Upper lobe of left lung (tissue), 6 donors: Measurements from ENCODE around the gene SEC23A. TPM values are rescaled to one million over a fixed set of nuclear protein-coding genes. Genes with fewer than 3 reads are reported as not detected.

Source experiments
- ATAC-seq, 2 donors: fragments of 200-7000 bp; cut with Tn5 transposase; one replicate each; pipeline ENCODE4 v1.9.1; 2022; ENCODE audit warnings: mild to moderate bottlenecking in 2 of 2, moderate library complexity in 2 of 2; ENCODE audit not compliant: low FRiP score in 2 of 2
- DNase-seq, 2 donors: peaks; one replicate each; pipeline ENCODE4 v3.0.0-alpha.2; 2019 to 2020
- H3K27ac ChIP-seq, 4 donors: fragments of 200-600 bp; sonication (generic); one replicate each; pipeline ENCODE4 v1.5.1; 2016 to 2019
- H3K27me3 ChIP-seq, 4 donors: fragments of 200-600 bp; sonication (generic); one replicate each; pipeline ENCODE4 v1.5.1; 2017 to 2019
- H3K36me3 ChIP-seq, 4 donors: fragments of 200-600 bp; sonication (generic); one replicate each; pipeline ENCODE4 v1.5.1; 2016 to 2019
- H3K4me1 ChIP-seq, 4 donors: fragments of 200-600 bp; sonication (generic); one replicate each; pipeline ENCODE4 v1.5.1; 2018 to 2019
- H3K4me3 ChIP-seq, 4 donors: fragments of 200-600 bp; sonication (generic); one replicate each; pipeline ENCODE4 v1.5.1; 2017 to 2019; ENCODE audit warnings: mild to moderate bottlenecking in 2 of 4, moderate library complexity in 1 of 4
- H3K9me3 ChIP-seq, 4 donors: fragments of 200-600 bp; sonication (generic); one replicate each; pipeline ENCODE4 v1.5.1; 2018 to 2019
- CTCF ChIP-seq, 6 experiments: fragments of 450-650 bp in 4 of 6; fragments of 200-600 bp in 2 of 6; sonication (generic) in 2 of 6; IDR thresholded peaks; one replicate each; pipeline ENCODE4 v1.5.1; 2016 to 2019; ENCODE audit warnings: antibody characterized with exemption in 6 of 6
- EP300 ChIP-seq, 4 donors: sonication (generic); formaldehyde crosslinking; IDR thresholded peaks; one replicate each; pipeline ENCODE4 v1.5.1; 2017; ENCODE audit warnings: antibody characterized with exemption in 4 of 4, control low read depth in 2 of 4
- POLR2A ChIP-seq, 4 donors: fragments of 450-650 bp; IDR thresholded peaks; one replicate each; pipeline ENCODE4 v1.5.1; 2016 to 2017; ENCODE audit warnings: antibody characterized with exemption in 4 of 4, mild to moderate bottlenecking in 2 of 4
- POLR2AphosphoS5 ChIP-seq, 2 donors: sonication (generic); formaldehyde crosslinking; IDR thresholded peaks; one replicate each; pipeline ENCODE4 v1.5.1; 2017; ENCODE audit warnings: antibody characterized with exemption in 2 of 2
- WGBS, 2 donors: methylation state at CpG; one replicate each; pipeline ENCODE4 v1.1.5; 2017 to 2018; 5-methylcytosine and 5-hydroxymethylcytosine counted together
- total RNA-seq, 6 donors: library from RNA; depleted of rRNA in 4 of 6; stranded (reverse); fragments of >200 nt in 4 of 6; gene quantifications; one replicate each; pipeline versions ENCODE4 v1.1.0 to v1.2.1, GENCODE V29; 2016 to 2021
- donor health status: DM: no; HTN: no; CAD: no; lungs with moderate emphysema.
- donor health status: DM: no; HTN: yes; CAD: no; lungs with severe emphysema.

Gene SEC23A
- total RNA-seq, 6 donors from 2014 or later, result 32.5 to 70.4 (median 47.4) TPM

- TF ChIP-seq POLR2AphosphoS5 (IDR thresholded peaks at IDR 0.05) (no peak), CTCF (IDR thresholded peaks at IDR 0.05) (no peak), EP300 (IDR thresholded peaks at IDR 0.05) (no peak), POLR2A (IDR thresholded peaks at IDR 0.05) (no peak)
- no peak for DNase-seq
- ATAC-seq, result no peak
- no peak overlapping the region for H3K27ac ChIP-seq
- H3K4me3 ChIP-seq, result no peak overlapping the region
- H3K4me1 ChIP-seq, result no peaks in the 10 kb centered on the region
- H3K9me3 ChIP-seq, result no peaks in the 10 kb centered on the region
- 85 to 86% methylated on average over 1 of the region's 1 CpG for WGBS, 2 donors
- no peaks in the 10 kb centered on the region for H3K27me3 ChIP-seq
- peaks cover 31 to 95% (median 47%) of the 10 kb centered on the region in 4 donors for H3K36me3 ChIP-seq
Observed at GRCh38 chr14:39043352-39043943, 59.6 kb downstream of the SEC23A start.

GRCh38 chr14:39040529-39040928, 62.5 kb downstream of the SEC23A start:
- Histone ChIP-seq H3K9me3 (no peaks in the 10 kb centered on the region), H3K27ac (no peak overlapping the region), H3K4me1 (no peaks in the 10 kb centered on the region), H3K36me3 (peaks cover 24 to 95% (median 41%) of the 10 kb centered on the region in 4 donors), H3K4me3 (no peak overlapping the region), H3K27me3 (no peaks in the 10 kb centered on the region)
- WGBS, 2 donors, result 95 to 98% methylated on average over 2 of the region's 2 CpGs
- DNase-seq (no peak), ATAC-seq (no peak)
- no peak for TF ChIP-seq POLR2AphosphoS5 (IDR thresholded peaks at IDR 0.05)
- TF ChIP-seq POLR2A (IDR thresholded peaks at IDR 0.05), result no peak
- no peak for TF ChIP-seq EP300 (IDR thresholded peaks at IDR 0.05)
- no peak for TF ChIP-seq CTCF (IDR thresholded peaks at IDR 0.05)

- no peaks in the 10 kb centered on the region for H3K27me3 ChIP-seq
- 83 to 91% methylated on average over 2 of the region's 2 CpGs for WGBS, 2 donors
- no peak overlapping the region for H3K27ac ChIP-seq
- TF ChIP-seq CTCF (IDR thresholded peaks at IDR 0.05) (no peak), EP300 (IDR thresholded peaks at IDR 0.05) (no peak), POLR2AphosphoS5 (IDR thresholded peaks at IDR 0.05) (no peak), POLR2A (IDR thresholded peaks at IDR 0.05) (no peak)
- DNase-seq (no peak), ATAC-seq (no peak)
- H3K4me1 ChIP-seq, result no peaks in the 10 kb centered on the region
- no peak overlapping the region for H3K4me3 ChIP-seq
- no peaks in the 10 kb centered on the region for H3K9me3 ChIP-seq
- H3K36me3 ChIP-seq, result peaks cover 19 to 96% (median 32%) of the 10 kb centered on the region in 4 donors
Observed at GRCh38 chr14:39038542-39038941, 64.5 kb downstream of the SEC23A start.

- TF ChIP-seq EP300 (IDR thresholded peaks at IDR 0.05) (no peak), CTCF (IDR thresholded peaks at IDR 0.05) (no peak), POLR2A (IDR thresholded peaks at IDR 0.05) (no peak), POLR2AphosphoS5 (IDR thresholded peaks at IDR 0.05) (no peak)
- H3K4me1 ChIP-seq, result no peaks in the 10 kb centered on the region
- H3K27me3 ChIP-seq, result no peaks in the 10 kb centered on the region
- H3K9me3 ChIP-seq, result no peaks in the 10 kb centered on the region
- no peak overlapping the region for H3K27ac ChIP-seq
- DNase-seq (no peak), ATAC-seq (no peak)
- H3K4me3 ChIP-seq, result no peak overlapping the region
- H3K36me3 ChIP-seq, result peaks cover 19 to 96% (median 36%) of the 10 kb centered on the region in 4 donors
- WGBS, 2 donors, result 99 to 100% methylated on average over 5 of the region's 5 CpGs
Observed at GRCh38 chr14:39036760-39037159, 66.3 kb downstream of the SEC23A start.

- Histone ChIP-seq H3K9me3 (no peaks in the 10 kb centered on the region), H3K4me1 (no peaks in the 10 kb centered on the region), H3K27me3 (no peaks in the 10 kb centered on the region), H3K27ac (no peak overlapping the region), H3K4me3 (no peak overlapping the region), H3K36me3 (peaks cover 16 to 99% (median 36%) of the 10 kb centered on the region in 4 donors)
- TF ChIP-seq CTCF (IDR thresholded peaks at IDR 0.05) (no peak), POLR2A (IDR thresholded peaks at IDR 0.05) (no peak), POLR2AphosphoS5 (IDR thresholded peaks at IDR 0.05) (no peak), EP300 (IDR thresholded peaks at IDR 0.05) (no peak)
- no peak for ATAC-seq
- DNase-seq, result no peak
Observed at GRCh38 chr14:39035336-39035735, 67.7 kb downstream of the SEC23A start.
